NCI-H2196 treated with DMSO at 0.1 percent for 48 hours (cell line): ENCODE results near the gene PAX8.
A peak's percentile ranks its signal among the peaks of the same experiment; 100 is the strongest.

Experiments
- DNase-seq: peaks from one replicate; lab custom pipeline; 2025; ENCODE audit not compliant: unreplicated experiment; lab: John Stamatoyannopoulos, UW

PAX8 gene

DNA sequence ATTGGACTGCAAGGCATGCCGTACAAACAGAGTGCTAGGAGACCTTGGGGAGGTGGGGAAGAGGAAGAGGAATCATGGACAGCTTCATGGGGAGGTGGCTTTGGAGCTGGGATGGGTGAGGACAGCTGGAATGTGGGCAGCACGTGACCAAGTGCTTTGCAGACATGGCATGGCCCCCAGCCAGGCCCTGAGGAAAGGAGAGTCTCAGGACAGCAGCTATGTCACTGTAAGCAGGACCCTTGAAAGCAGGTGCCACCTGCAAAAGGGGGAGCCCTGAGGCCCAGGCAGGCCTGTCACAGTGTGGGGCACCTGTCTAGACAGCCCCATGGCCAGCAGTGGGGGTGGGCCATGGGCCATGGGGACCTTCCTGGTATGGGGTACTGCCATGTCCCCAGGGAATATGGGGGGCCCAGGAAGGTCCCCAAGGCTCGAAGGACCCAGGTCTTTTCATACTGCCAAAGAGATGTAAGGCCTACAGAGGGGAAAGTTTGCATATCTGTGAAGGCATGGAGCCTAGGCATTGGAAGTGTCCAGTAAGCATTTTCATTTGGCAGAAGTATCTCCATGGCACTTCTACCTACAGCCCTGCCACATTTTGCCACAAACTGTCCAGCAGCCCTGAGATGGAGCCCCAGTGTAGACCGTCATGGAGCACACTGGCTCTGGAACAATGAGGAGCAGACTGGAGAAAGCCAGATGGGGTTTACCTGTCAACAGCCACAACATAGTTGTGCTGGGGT is 9.9 kb downstream of the PAX8 start:
- DNase-seq: no peak

DNA sequence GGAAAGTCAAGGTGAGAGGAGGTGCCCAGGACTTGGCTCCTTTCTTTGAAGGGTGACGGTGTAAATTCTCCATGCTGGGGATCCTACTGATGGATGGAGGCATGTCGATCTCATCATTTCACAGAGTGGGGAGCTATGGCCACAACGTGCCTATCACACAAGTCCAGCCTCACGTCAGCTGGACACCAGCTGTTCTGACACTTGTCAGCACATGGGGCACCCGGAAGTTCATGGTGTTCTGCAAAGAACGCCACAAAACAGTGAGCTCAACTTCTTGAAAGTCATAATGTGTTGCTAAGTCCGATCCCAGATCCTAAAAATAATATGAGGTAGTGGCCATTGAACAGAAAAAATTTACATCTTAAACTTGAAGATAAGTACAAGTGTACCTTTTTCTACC is 12.3 kb downstream of the PAX8 start:
- no peak for DNase-seq

- no peak for DNase-seq
These were observed 13.9 kb downstream of the PAX8 start for GRCh38 chr2:113264713-113265403.

GRCh38 chr2:113263546-113263945 is 15.2 kb downstream of the PAX8 start:
- DNase-seq: no peak

DNA sequence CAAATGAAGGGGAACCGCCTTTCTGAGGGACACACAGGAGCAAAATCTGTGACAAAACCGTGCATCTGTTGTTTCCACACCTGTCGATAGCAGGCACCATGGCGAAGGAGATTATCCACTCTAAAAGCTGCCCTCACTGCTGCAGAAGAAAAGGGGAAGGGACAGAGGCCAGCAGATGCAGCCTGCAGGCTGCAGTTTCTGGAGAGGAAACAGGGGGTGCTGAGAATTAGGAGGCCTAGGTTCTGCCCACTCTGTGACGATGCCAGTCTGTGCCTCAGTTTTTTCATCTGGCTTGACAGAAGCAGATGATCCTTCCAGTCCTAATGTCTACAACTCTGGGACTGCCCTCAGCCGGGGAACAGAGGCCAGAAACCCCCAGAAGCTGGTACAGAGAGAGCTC is 17.7 kb downstream of the PAX8 start:
- no peak for DNase-seq

- DNase-seq: no peak
These were observed 20.1 kb downstream of the PAX8 start for GRCh38 chr2:113258471-113259147.

- DNase-seq: no peak
These were observed 21.0 kb downstream of the PAX8 start for GRCh38 chr2:113257516-113258264.

GRCh38 chr2:113255140-113256070 is 23.3 kb downstream of the PAX8 start:
- DNase-seq: no peak

GRCh38 chr2:113253453-113253852 is 25.3 kb downstream of the PAX8 start:
- DNase-seq: no peak

DNA sequence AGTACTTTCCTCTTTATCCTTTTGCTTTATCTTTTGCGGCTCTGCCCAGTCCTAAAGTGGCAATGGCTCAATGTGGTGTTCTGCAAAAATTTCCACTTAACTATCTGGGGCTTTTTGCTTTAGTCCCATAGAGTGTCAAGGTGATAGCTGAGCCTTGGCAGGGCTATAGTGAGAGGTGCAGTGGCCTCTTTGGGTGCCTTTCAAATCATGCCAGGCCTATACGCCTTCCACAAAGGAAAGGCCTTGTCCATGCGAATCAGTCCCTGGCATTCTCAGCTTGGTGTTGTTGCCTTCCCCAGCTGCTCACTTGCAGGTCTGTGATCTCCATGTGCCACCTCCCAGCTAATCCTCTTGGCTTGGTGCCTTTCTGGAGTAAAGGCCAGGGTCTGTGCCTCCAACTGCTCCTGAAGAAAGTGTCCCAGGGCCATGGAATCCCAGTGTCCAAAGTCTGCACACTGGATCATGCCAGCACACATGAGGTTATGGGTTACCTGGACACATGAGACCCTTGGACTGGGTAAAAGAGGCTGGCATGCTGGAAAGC is 26.6 kb downstream of the PAX8 start:
- DNase-seq: no peak

GRCh38 chr2:113251118-113251517 is 27.6 kb downstream of the PAX8 start:
- no peak for DNase-seq

DNA sequence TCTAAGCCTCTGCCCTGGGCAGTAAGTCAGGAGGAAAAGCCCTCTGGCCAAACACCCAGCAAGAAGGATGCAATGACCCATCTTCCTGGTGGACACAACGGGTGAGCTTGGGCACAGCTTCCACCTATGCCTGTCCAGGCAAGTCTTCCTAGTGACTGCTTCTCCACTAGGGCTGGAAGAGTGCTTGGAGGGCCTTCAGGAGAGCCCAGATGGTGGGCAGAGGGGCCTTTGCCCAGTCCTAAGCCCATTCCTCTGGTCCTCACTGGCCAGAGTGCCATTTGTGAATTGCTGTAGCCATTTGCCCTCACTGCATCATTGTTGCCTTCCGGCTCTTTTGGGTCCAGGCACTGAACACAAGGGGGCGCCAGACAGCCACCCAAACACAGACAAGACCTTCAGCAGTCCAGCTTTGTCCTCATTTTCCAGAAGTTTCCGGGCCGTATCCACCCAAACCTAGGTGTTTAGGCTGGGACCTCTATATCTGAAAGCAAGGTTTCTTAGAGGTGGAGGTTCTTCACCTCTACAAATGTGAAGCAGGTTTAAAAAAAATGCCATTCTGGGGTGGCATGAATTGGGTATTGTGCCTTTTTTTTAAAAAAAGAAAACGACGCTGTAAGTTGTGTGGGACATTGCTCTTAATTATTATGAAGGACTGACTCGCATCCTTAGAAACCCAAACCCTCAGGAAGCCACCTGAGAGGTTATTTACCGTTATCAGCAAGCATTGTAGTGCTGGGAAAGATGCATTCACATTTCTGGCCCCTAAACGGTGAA is 29.5 kb downstream of the PAX8 start:
- DNase-seq: peak; percentile 17

DNA sequence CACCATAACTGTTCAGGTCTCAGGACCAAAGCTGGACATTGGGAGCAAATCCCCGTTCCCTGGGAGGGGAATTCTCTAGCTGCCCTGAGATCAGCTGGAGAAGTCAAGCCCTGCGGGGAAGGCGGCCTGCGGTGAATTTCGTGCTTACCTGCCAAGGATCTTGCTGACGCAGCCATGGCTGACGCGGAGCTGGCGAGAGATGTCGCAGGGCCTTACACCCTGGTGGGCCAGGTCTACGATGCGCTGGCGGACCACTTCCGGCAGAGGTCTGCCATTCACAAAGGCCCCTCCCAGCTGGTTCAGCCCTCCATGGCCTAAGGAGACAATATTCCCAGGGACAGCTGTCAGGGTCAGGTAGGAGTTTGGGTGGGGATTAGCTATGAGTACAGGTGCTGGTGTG is 32.1 kb downstream of the PAX8 start:
- DNase-seq: no peak

- no peak for DNase-seq
These were observed 33.4 kb downstream of the PAX8 start for GRCh38 chr2:113245276-113245711.

GRCh38 chr2:113242327-113242726 is 36.4 kb downstream of the PAX8 start:
- no peak for DNase-seq

DNA sequence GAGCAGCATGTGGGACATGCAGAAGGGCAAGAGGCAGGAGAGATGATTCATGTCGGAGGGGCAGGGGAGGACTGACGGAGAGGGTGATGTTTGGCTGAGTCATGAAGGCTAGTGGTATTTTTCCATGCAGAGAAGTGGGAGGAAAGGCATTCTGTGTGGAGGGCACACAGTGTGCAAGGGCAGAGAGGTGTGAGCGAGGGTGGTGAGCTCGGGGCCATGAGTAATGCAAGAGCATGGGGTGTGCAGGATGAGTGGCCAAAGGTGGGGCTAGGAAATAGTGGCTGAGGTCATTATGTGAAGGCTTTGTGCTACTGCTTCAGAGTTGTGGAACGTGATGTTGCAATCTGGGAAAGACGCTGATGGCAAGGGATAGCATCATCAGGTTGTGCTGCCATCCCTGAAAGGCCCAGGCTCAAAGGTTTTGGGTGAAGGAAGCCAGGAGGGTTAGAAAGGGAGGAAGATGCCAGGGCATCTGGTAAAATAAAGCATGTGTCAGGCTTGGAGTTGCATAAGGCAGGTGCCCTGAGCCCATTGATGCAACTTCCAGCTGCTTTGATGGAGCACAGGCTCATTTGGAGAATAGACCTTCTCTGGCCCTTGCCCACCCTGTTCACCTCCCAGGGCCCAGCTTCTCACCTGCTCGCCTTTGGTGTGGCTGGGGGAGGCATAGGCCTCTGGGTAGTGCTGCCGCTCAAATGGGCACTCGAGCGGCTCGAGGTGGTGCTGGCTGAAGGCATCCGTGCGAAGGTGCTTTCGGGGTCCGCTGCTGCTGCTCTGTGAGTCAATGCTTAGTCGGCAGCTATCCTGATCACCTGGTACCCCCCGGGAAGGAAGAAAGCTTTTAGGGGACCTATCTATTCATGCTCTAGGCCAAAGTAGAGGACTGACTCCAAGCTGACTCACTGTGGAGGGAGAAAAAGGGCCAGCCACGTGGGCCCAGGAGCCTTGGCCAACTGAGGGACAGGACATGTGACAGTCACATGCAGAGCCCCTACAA is 37.5 kb downstream of the PAX8 start:
- no peak for DNase-seq

DNA sequence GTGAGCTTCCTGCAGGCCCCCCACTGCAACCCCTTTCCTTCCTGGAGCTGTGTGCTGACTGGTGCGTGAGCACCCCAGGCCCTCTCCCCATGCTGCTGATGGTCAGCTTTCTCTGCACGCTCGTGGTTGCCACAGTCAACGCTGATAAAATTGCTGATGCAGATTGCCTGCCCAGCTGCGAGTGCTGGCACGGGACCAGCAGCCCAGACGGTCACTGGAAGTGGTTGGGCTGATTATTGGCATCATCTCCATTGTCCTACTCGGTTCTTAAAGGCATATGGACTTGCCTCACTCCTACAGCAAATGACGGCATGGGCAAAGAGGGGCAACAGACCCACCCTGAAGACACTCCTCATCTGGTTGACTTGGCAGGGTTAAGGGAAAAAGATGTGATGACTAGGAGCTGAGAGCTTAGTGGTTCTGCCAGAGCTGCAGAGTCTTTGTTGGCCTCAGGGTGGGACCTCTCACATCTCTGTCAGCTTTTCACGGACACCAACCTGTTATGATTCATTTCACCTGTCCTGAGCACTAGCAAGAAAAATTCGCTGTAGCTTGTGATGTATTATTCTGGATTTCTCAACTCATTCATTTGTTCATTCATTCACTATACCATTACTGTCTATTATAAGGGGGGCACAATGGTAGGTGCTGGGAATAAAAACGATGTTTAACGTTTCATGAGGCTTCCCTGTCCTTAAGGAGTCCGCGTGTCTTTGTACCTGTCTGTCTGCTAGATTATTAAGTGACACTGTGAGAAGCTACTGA is 38.4 kb downstream of the PAX8 start:
- peak; percentile 48 for DNase-seq
